BLaER1 (cell line): ENCODE results near the gene CLK3.
"Not testable (repeated sequence)": the region's sequence is repeated elsewhere in the genome, so short reads cannot be mapped to it uniquely, and the experiment has no call there.

Experiments used
- H3K27ac ChIP-seq: shearing (Covaris generic); formaldehyde crosslinking; 2 replicates; pipeline ENCODE4 v1.8.1; 2022
- H3K27me3 ChIP-seq: shearing (Covaris generic); formaldehyde crosslinking; 2 replicates; pipeline ENCODE4 v1.8.1; 2022
- H3K36me3 ChIP-seq: shearing (Covaris generic); formaldehyde crosslinking; 2 replicates; pipeline ENCODE4 v1.8.1; 2022
- H3K4me1 ChIP-seq: shearing (Covaris generic); formaldehyde crosslinking; 2 replicates; pipeline ENCODE4 v1.8.1; 2022
- H3K4me2 ChIP-seq: shearing (Covaris generic); formaldehyde crosslinking; 2 replicates; pipeline ENCODE4 v1.8.1; 2022
- H3K4me3 ChIP-seq: shearing (Covaris generic); formaldehyde crosslinking; 2 replicates; pipeline ENCODE4 v1.8.1; 2022
- H3K9ac ChIP-seq: shearing (Covaris generic); formaldehyde crosslinking; 2 replicates; pipeline ENCODE4 v1.8.1; 2022
- H3K9me3 ChIP-seq: shearing (Covaris generic); formaldehyde crosslinking; 2 replicates; pipeline ENCODE4 v1.8.1; 2022
- H4K20me1 ChIP-seq: shearing (Covaris generic); formaldehyde crosslinking; 2 replicates; pipeline ENCODE4 v1.8.1; 2022
- Cebpa-rat ChIP-seq: shearing (Covaris generic); IDR thresholded peaks from 2 replicates; pipeline ENCODE4 v1.8.1; 2022

Gene CLK3

GRCh38 chr15:74653426-74654102 is 37.9 kb downstream of the CLK3 start:
- Histone ChIP-seq H3K36me3 (peaks cover 32% of the 10 kb centered on the region; the same call in 1 of the 2 replicates), H3K27ac (peak overlapping the region; percentile 51), H3K9ac (peak overlapping the region; percentile 62; the same call in 1 of the 2 replicates), H3K4me3 (no peak overlapping the region), H3K27me3 (no peaks in the 10 kb centered on the region), H3K9me3 (0 out of 2 replicates have a peak, but pooled peaks cover 10% of the 10 kb centered on the region), H3K4me2 (peak overlapping the region; percentile 84), H4K20me1 (peaks cover 96% of the 10 kb centered on the region), H3K4me1 (peaks cover 71% of the 10 kb centered on the region)
- TF ChIP-seq Cebpa-rat = no peak

DNA sequence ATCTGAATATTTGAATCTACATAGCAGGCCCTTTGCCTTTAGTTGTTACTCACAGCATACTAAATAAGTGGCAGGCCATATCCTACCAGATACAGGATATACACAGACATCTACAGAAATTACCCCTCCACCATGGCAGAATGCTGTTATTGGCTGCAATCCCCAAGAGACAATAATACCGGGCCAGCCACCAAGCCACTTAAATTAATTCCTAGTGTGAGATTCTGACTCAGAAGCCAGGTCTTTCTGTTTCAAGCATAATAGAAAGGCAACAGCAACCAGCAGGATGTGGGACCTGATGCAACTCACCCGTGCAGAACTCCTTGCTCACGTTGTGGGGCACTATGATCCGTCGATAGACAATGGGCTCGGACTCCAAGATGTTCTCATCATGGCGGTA is 39.8 kb downstream of the CLK3 start:
- Histone ChIP-seq H3K4me1 (peaks cover 66% of the 10 kb centered on the region), H3K9ac (no peak overlapping the region), H4K20me1 (peaks cover 77% of the 10 kb centered on the region), H3K36me3 (peaks cover 28% of the 10 kb centered on the region; the same call in 1 of the 2 replicates), H3K4me2 (peak overlapping the region; percentile 84), H3K9me3 (0 out of 2 replicates have a peak, but pooled peaks cover 10% of the 10 kb centered on the region), H3K27ac (no peak overlapping the region), H3K27me3 (no peaks in the 10 kb centered on the region), H3K4me3 (no peak overlapping the region)
- TF ChIP-seq Cebpa-rat = no peak

DNA sequence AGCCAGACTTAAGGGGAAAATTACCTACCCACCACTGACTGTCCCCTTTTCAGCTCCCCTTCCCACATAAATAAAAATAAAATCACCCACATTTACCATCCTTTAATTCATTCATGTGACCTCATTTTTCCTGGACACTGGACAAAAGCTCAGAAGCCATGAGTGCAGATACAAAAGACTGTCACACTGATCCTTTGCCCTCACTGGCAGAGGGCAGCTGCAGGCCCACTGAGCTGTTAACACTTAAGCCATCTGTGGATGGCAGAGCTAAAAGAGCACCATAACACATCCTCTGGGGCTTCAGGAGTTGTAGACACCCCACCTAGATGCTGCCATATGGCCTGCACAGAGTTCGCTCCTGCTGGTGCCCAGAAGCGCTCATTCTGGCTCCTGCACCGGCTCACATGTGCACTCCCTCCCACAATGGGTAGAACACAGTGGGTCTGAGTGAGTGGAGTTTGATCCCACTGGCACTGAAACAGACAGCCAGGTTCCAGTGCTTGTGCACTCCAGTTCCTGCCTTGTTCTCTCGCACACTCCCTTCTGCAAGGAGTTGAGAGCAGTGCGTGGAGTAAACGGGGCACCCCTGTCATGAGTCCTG is 41.4 kb downstream of the CLK3 start:
- Histone ChIP-seq H4K20me1 (peaks cover 70% of the 10 kb centered on the region), H3K9me3 (0 out of 2 replicates have a peak, but pooled peaks cover 10% of the 10 kb centered on the region), H3K27me3 (no peaks in the 10 kb centered on the region), H3K36me3 (peaks cover 25% of the 10 kb centered on the region), H3K4me2 (no peak overlapping the region), H3K9ac (no peak overlapping the region), H3K27ac (no peak overlapping the region), H3K4me1 (peaks cover 50% of the 10 kb centered on the region), H3K4me3 (no peak overlapping the region)
- no peak for TF ChIP-seq Cebpa-rat

DNA sequence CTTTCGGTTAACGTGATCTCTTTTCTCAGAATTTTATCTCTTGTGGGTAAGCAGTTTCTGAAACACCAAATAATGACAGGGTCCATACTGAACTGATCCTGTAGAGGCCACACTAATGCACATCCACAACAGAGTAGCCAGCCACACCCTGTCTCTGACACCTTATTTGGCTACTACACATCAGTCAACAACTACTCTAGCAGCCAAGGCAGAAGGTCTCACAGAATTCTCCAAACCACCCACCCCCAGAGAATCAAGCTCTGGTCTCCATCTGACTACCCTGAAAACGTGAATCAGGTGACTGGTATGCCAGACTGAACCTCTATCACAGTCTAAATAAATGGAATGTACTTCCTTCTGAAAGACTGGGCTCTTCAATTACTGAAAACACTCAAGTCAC is 42.2 kb downstream of the CLK3 start:
- H3K36me3 ChIP-seq = peaks cover 25% of the 10 kb centered on the region
- H3K4me3 ChIP-seq = no peak overlapping the region
- no peak for TF ChIP-seq Cebpa-rat
- no peak overlapping the region for H3K9ac ChIP-seq
- no peaks in the 10 kb centered on the region for H3K27me3 ChIP-seq
- H3K4me2 ChIP-seq = no peak overlapping the region
- peaks cover 42% of the 10 kb centered on the region for H3K4me1 ChIP-seq
- H4K20me1 ChIP-seq = peaks cover 70% of the 10 kb centered on the region
- H3K27ac ChIP-seq = no peak overlapping the region
- 0 out of 2 replicates have a peak, but pooled peaks cover 10% of the 10 kb centered on the region for H3K9me3 ChIP-seq

DNA sequence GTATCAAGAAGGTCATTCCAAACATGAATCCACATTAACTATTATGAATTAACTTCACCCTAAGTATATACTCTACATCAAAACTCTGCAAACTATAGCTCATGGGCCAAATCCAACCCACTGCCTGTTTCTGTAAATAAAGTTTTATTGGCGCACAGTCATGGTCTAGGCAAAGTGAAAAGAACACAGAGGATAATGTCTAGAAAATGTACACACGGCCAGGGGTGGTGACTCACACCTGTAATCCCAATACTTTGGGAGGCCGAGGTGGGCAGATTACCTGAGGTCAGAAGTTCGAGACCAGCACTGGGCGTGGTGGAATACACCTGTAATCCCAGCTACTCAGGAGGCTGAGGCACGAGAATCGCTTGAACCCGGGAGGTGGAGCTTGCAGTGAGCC is 45.6 kb downstream of the CLK3 start:
- not testable (repeated sequence) for H3K4me3 ChIP-seq, H3K27ac ChIP-seq, H3K9ac ChIP-seq, H3K4me1 ChIP-seq, H3K4me2 ChIP-seq, H3K27me3 ChIP-seq
- Histone ChIP-seq H3K9me3 (0 out of 2 replicates have a peak, but pooled peaks cover 10% of the 10 kb centered on the region), H4K20me1 (peaks cover 62% of the 10 kb centered on the region), H3K36me3 (peaks cover 25% of the 10 kb centered on the region)

DNA sequence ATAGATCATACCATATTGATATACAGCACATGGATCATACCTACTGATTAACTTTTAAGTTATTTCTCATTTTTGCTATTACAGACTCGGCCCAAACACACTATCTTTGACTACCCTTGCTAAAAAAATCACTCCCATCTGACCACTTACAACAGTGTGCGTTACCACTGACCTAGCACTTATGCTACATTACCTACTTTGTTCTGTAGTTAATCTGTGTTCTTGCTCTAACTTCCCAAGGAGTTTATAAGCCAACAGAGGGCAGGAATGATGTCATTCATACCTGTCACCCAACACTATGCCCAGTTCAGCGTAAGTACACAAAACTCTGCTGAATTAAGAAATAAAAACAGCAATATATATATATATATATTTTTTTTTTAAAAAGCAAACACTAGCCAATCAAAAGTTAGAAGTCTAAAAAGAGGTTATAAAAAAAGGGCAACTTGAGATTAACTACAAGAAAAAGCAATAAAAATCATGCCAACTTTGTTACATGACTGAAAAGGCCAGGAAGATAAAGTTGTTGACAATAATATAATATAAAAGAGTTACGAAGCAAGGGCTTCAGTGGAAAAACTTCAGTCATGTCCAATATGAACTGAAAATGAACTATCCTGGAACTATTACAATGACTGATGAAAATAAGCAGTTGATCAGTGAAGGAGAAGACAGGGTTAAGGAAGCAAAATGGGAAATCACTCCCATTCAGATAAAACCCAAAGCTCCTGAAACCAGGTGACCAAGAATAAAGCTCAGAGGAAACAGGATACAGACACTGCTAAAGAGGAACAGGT is 46.6 kb downstream of the CLK3 start:
- Histone ChIP-seq H3K9ac (no peak overlapping the region), H3K36me3 (peaks cover 21% of the 10 kb centered on the region), H3K4me3 (no peak overlapping the region), H3K4me2 (no peak overlapping the region), H3K27me3 (no peaks in the 10 kb centered on the region), H3K9me3 (0 out of 2 replicates have a peak, but pooled peaks cover 2% of the 10 kb centered on the region), H4K20me1 (peaks cover 53% of the 10 kb centered on the region), H3K27ac (no peak overlapping the region), H3K4me1 (0 out of 2 replicates have a peak, but pooled peaks cover under 1% of the 10 kb centered on the region)
- no peak for TF ChIP-seq Cebpa-rat

DNA sequence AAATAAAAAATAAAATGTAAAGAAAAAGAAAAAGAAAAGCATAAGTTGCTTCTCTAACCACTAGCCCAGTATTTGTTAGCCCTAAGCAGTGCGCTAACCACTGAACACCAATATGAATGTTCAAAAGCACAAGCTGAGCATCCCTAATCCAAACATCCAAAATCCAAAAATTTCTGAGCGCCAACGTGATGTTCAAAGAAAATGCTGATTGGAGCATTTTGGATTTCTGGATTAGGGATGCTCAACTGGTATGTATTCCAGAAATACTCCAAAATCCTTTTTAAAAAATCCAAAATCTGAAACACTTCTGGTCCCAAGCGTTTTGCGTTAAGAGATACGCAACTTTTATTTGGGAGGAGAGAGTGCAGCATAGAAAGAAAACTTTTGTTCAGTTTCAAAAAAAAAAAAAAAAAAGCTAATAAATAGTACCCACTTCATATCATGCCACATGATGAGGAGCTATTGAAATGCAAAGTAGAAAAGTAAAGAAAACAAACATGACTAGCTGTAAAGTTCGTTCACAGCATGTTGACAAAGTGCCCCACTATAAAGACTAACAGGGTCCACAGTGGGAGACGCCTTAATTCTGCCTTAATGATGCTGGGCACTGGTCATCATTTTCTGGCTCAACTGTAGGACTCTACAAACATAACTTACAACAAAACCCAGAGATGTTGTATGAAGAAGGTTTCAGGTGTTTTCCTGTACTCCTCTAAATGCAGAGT is 47.8 kb downstream of the CLK3 start:
- H3K4me2 ChIP-seq = no peak overlapping the region
- H3K27ac ChIP-seq = no peak overlapping the region
- peaks cover 51% of the 10 kb centered on the region for H4K20me1 ChIP-seq
- peaks cover 23% of the 10 kb centered on the region for H3K36me3 ChIP-seq
- no peaks in the 10 kb centered on the region for H3K27me3 ChIP-seq
- H3K9me3 ChIP-seq = no peaks in the 10 kb centered on the region
- no peak overlapping the region for H3K4me3 ChIP-seq
- H3K9ac ChIP-seq = no peak overlapping the region
- no peaks in the 10 kb centered on the region for H3K4me1 ChIP-seq
- TF ChIP-seq Cebpa-rat = no peak

DNA sequence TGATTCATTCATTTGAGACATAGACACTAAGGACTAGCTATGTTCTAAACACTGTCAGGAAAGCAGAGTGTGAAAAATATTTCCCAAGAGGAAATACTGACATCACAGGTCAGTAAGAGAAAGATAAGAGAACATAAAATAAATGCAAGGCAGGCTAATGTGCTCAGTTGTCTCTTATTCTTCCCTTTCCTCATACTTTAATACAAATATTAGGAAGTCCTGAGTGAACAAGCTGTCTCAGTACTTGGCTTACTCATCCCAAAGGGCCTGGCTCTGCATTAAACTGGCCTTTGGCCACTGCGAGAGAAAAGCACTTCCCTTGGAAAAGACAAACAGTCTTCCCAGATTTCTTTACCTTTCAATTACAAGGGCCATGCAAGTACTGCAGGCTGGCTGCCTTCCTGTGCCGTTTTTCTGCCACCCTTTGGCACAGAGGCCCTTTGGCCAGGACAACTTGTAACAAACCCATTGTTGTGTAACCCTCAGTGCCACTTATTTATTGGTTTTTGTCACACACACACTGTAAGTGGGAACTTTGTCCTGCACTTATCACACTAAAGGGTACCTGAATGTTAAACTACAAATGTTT is 48.5 kb downstream of the CLK3 start:
- H3K27ac ChIP-seq = no peak overlapping the region
- H3K9me3 ChIP-seq = no peaks in the 10 kb centered on the region
- H3K36me3 ChIP-seq = peaks cover 27% of the 10 kb centered on the region
- H3K4me1 ChIP-seq = no peaks in the 10 kb centered on the region
- no peak overlapping the region for H3K4me2 ChIP-seq
- no peaks in the 10 kb centered on the region for H3K27me3 ChIP-seq
- TF ChIP-seq Cebpa-rat = no peak
- no peak overlapping the region for H3K9ac ChIP-seq
- peaks cover 58% of the 10 kb centered on the region for H4K20me1 ChIP-seq
- no peak overlapping the region for H3K4me3 ChIP-seq

- Histone ChIP-seq H3K4me1 (no peaks in the 10 kb centered on the region), H3K27ac (no peak overlapping the region), H3K9me3 (no peaks in the 10 kb centered on the region), H4K20me1 (peaks cover 63% of the 10 kb centered on the region), H3K36me3 (peaks cover 32% of the 10 kb centered on the region), H3K4me2 (no peak overlapping the region), H3K9ac (no peak overlapping the region), H3K27me3 (no peaks in the 10 kb centered on the region), H3K4me3 (no peak overlapping the region)
- no peak for TF ChIP-seq Cebpa-rat
Observed at GRCh38 chr15:74664670-74665069, 49.0 kb downstream of the CLK3 start.
